Endothelial cell of umbilical vein (primary cell): ENCODE data around the gene COL1A2. TPM values are rescaled to one million over a fixed set of nuclear protein-coding genes. Genes with fewer than 3 reads are reported as not detected.
A peak's percentile ranks its signal among the peaks of the same experiment; 100 is the strongest.

ENCODE experiments used
- BruUV-seq: library from RNA; stranded (reverse); fragments of 400-500 nt; replicated peaks from 2 replicates; lab custom pipeline; 2021; lab: Mats Ljungman, UMichigan
- CTCF ChIA-PET: fragments of 300-600, 350-600 bp; sonication (Branson Sonifier 250); formaldehyde crosslinking; loops from one replicate; lab custom pipeline; 2021; ENCODE audit warnings: antibody characterized with exemption, inconsistent platforms; lab: Charles Lee
- POLR2A ChIA-PET: fragments of 300-600, 350-600 bp; sonication (Branson Sonifier 250); formaldehyde crosslinking; loops from one replicate; lab custom pipeline; 2021; ENCODE audit warnings: antibody characterized with exemption, inconsistent platforms; lab: Charles Lee
- DNase-seq: peaks from one replicate; pipeline ENCODE4 v3.0.0-alpha.2; 2011; ENCODE audit warnings: low read depth, low spot score
- FAIRE-seq: peaks from 2 replicates; lab custom pipeline; 2011; peaks lifted over from hg19 to GRCh38; lab: Jason Lieb, UNC
- H2AFZ ChIP-seq: 2 replicates; pipeline ENCODE4 v1.6.0; 2012; ENCODE audit warnings: low read depth, low read length, control low read depth, inconsistent platforms
- H3K27ac ChIP-seq: 2 replicates; pipeline ENCODE4 v1.5.1; 2011; ENCODE audit warnings: low read depth, mild to moderate bottlenecking, control low read depth, low read length, moderate library complexity; ENCODE audit not compliant: insufficient read depth
- H3K27me3 ChIP-seq, 2 experiments: 2 replicates each; pipeline versions ENCODE4 v1.6.0 to v1.6.1; 2011; ENCODE audit warnings: low read length in 2 of 2, mixed read lengths in 1 of 2; ENCODE audit not compliant: control insufficient read depth in 2 of 2, insufficient read depth in 2 of 2
- H3K36me3 ChIP-seq, 2 experiments: 2 replicates in 1 of 2; 3 replicates in 1 of 2; pipeline ENCODE4 v1.5.1; 2011; ENCODE audit warnings: low read length in 2 of 2, mild to moderate bottlenecking in 1 of 2, moderate library complexity in 1 of 2; ENCODE audit not compliant: control insufficient read depth in 2 of 2, insufficient read depth in 2 of 2; ENCODE audit errors: extremely low read depth in 1 of 2
- H3K4me1 ChIP-seq: 3 replicates; pipeline ENCODE4 v1.5.1; 2011; ENCODE audit warnings: mild to moderate bottlenecking, low read length; ENCODE audit not compliant: control insufficient read depth, insufficient read depth; ENCODE audit errors: extremely low read depth
- H3K4me2 ChIP-seq: 2 replicates; pipeline ENCODE4 v1.6.1; 2011; ENCODE audit warnings: low read length, control low read depth, mixed read lengths; ENCODE audit not compliant: insufficient read depth
- H3K4me3 ChIP-seq, 3 experiments: fragments of 200-600 bp in 1 of 3; sonication (generic), shearing (Covaris generic) in 1 of 3; replicated peaks in 1 of 3; 2 replicates each; pipeline ENCODE4 v1.5.1; 2011 to 2016; ENCODE audit warnings: control low read depth in 3 of 3, low read length in 3 of 3, mild to moderate bottlenecking in 2 of 3, inconsistent platforms in 1 of 3, low read depth in 1 of 3, moderate library complexity in 1 of 3; ENCODE audit not compliant: insufficient read depth in 1 of 3
- H3K79me2 ChIP-seq: 2 replicates; pipeline ENCODE4 v1.6.0; 2012; ENCODE audit warnings: low read length, inconsistent platforms; ENCODE audit not compliant: control insufficient read depth, insufficient read depth
- H3K9ac ChIP-seq: replicated peaks from 2 replicates; pipeline ENCODE3; 2011; ENCODE audit warnings: low read length, control low read depth; ENCODE audit not compliant: insufficient read depth; ENCODE audit errors: extremely low read depth
- H3K9me1 ChIP-seq: replicated peaks from 3 replicates; pipeline ENCODE4 v1.6.0; 2011; ENCODE audit warnings: mild to moderate bottlenecking, low read length; ENCODE audit not compliant: control insufficient read depth, insufficient read depth; ENCODE audit errors: extremely low read depth
- H3K9me3 ChIP-seq: replicated peaks from 2 replicates; pipeline ENCODE4 v1.5.1; 2012; ENCODE audit warnings: low read length, inconsistent platforms; ENCODE audit not compliant: control insufficient read depth, insufficient read depth
- H4K20me1 ChIP-seq: replicated peaks from 2 replicates; pipeline ENCODE3; 2011; ENCODE audit warnings: mild to moderate bottlenecking, low read length; ENCODE audit not compliant: control insufficient read depth, insufficient read depth; ENCODE audit errors: extremely low read depth
- CTCF ChIP-seq, 2 donors: IDR thresholded peaks; 1 replicate in 1 of 2; 2 replicates in 1 of 2; pipeline ENCODE4 v1.5.1; 2011; ENCODE audit warnings: low read length in 2 of 2, mild to moderate bottlenecking in 2 of 2, moderate library complexity in 2 of 2, control low read depth in 1 of 2, inconsistent platforms in 1 of 2, low read depth in 1 of 2; ENCODE audit not compliant: insufficient read depth in 1 of 2; ENCODE audit errors: extremely low read depth in 1 of 2
- EZH2 ChIP-seq: IDR thresholded peaks from 2 replicates; pipeline ENCODE4 v1.6.1; 2012; ENCODE audit warnings: borderline replicate concordance, low read depth, mild to moderate bottlenecking, moderate library complexity, low read length, inconsistent platforms; ENCODE audit not compliant: severe bottlenecking
- FOS ChIP-seq: IDR thresholded peaks from 2 replicates; pipeline ENCODE4 v1.6.1; 2011; ENCODE audit warnings: mild to moderate bottlenecking, low read length, moderate library complexity, borderline replicate concordance; ENCODE audit not compliant: insufficient read depth
- GATA2 ChIP-seq: IDR thresholded peaks from 2 replicates; pipeline ENCODE4 v1.7.0; 2011; ENCODE audit warnings: low read depth, mild to moderate bottlenecking, moderate library complexity, mixed read lengths, low read length; ENCODE audit not compliant: insufficient read length, insufficient read depth
- JUN ChIP-seq: IDR thresholded peaks from 2 replicates; pipeline ENCODE4 v1.6.1; 2011; ENCODE audit warnings: borderline replicate concordance, low read depth; ENCODE audit not compliant: insufficient read length, insufficient read depth
- MAX ChIP-seq: IDR thresholded peaks from 2 replicates; pipeline ENCODE4 v1.6.1; 2011; ENCODE audit not compliant: insufficient read depth, insufficient read length
- MYC ChIP-seq: IDR thresholded peaks from one replicate; pipeline ENCODE4 v1.6.1; 2011; ENCODE audit warnings: mild to moderate bottlenecking, low read depth, low read length
- POLR2A ChIP-seq: IDR thresholded peaks from 2 replicates; pipeline ENCODE4 v1.6.1; 2012; ENCODE audit warnings: low read depth, mild to moderate bottlenecking, control low read depth, low read length
- POLR2AphosphoS5 ChIP-seq: IDR thresholded peaks from 2 replicates; pipeline ENCODE4 v1.6.1; 2012; ENCODE audit warnings: low read depth, mild to moderate bottlenecking, control low read depth, low read length, moderate library complexity; ENCODE audit not compliant: insufficient read depth
- dilution Hi-C: fragments of 300-500 bp; cut with MboI; formaldehyde crosslinking; loops from one replicate; pipeline ENCODE4 v1.15.0; 2019; ENCODE audit warnings: low sequenced_read_pairs; ENCODE audit not compliant: extremely low pct_ligation_motif_present
- intact Hi-C: fragments of 100-400 bp; cut with micrococcal nuclease; formaldehyde crosslinking; loops from one replicate; pipeline ENCODE4 v1.10.0; 2022
- polyA plus RNA-seq, 4 experiments: library from polyadenylated mRNA; depleted of rRNA in 3 of 4; stranded (reverse) in 3 of 4; unstranded in 1 of 4; fragments of >200 nt; gene quantifications; 2 replicates each; pipeline versions ENCODE4 v1.2.1 to v1.2.3, GENCODE V29; 2011 to 2012; ENCODE audit warnings: missing spikeins in 1 of 4
- total RNA-seq: library from RNA; stranded (reverse); gene quantifications from 2 replicates; pipeline ENCODE4 v1.2.3, GENCODE V29; 2021

COL1A2 gene
- total and polyA plus RNA-seq, 2 donors (not counting 3 experiments of a cell fraction or from before 2014, with no cell fraction given), result 28.9 to 40.8 TPM

DNA sequence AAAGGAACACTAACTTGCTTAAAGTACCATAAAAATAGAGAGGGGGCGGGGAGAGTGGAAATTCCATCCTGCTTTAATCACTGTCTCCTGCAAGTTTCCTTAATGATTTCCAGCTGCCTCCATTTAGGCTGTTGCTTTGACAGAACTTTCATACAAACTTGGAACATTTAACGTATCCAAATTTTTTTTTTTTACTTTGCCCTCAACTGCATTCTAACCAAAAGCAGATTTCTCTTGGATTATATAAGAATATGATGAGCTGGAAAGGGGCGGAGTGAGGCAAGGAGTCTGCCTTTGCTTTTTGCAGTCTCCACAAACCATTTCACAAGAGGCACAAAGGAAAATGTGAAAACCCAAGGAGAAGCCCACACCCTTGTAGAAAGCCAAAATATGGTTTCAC lies 46.6 kb upstream of the COL1A2 start:
- DNase-seq (peak; percentile 26), FAIRE-seq (peak; percentile 28)
- Histone ChIP-seq H4K20me1 (no peaks in the 10 kb centered on the region), H3K4me1 (no peaks in the 10 kb centered on the region), H3K27me3 (peaks cover 2% of the 10 kb centered on the region in 2 experiments), H3K79me2 (no peaks in the 10 kb centered on the region), H2AFZ (no peak overlapping the region), H3K9me3 (no peaks in the 10 kb centered on the region), H3K4me3 (no peak overlapping the region), H3K36me3 (no peaks in the 10 kb centered on the region), H3K9ac (no peak overlapping the region), H3K4me2 (no peak overlapping the region), H3K27ac (no peak overlapping the region), H3K9me1 (no peaks in the 10 kb centered on the region)
- POLR2A ChIA-PET, result no interaction called here
- dilution Hi-C loops, result no loop called here
- CTCF ChIA-PET, result interaction anchor here (1.2 to 2.2 kb wide), 4 partner anchors 20 to 52 kb away, joined by 4 to 12 read pairs (median 6); partner anchors contain the start of gene COL1A2
- TF ChIP-seq EZH2 (no peak), POLR2A (no peak)
- no TSS peak for BruUV-seq
- intact Hi-C loops, result loop anchor here (5.0 kb wide), 1 partner anchor 506 kb away; no protein-coding TSS in a partner anchor

DNA sequence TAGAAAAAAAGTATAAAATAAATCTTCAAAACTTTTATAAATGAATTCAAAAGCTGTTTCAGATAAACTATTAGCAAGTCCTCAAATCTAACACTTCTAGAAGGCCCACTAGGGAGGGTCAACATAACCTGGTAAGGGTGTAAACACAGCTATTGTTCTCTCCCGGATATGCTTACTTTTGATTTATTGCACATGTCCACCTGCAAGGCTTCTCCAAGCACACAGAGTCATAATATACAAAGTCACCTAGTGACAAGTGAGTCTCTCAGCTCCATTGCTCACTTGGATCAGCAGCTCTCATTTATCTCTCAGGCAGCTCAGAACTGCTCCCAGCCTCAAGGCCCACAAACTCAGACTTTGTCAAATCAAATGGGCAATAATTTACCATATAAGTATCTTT lies 44.0 kb upstream of the COL1A2 start:
- Histone ChIP-seq H3K9me3 (no peaks in the 10 kb centered on the region), H2AFZ (no peak overlapping the region), H3K4me1 (no peaks in the 10 kb centered on the region), H3K27me3 (no peaks in the 10 kb centered on the region), H3K27ac (no peak overlapping the region), H4K20me1 (no peaks in the 10 kb centered on the region), H3K9ac (no peak overlapping the region), H3K4me3 (no peak overlapping the region), H3K79me2 (no peaks in the 10 kb centered on the region), H3K9me1 (no peaks in the 10 kb centered on the region), H3K4me2 (no peak overlapping the region), H3K36me3 (no peaks in the 10 kb centered on the region)
- intact Hi-C loops, result loop anchor here (1.0 to 2.0 kb wide), 3 partner anchors 9 to 18 kb away; no protein-coding TSS in a partner anchor
- ChIA-PET POLR2A (interaction anchor here (0.5 kb wide), 1 partner anchor 53 kb away, joined by 5 read pairs; no protein-coding TSS in a partner anchor), CTCF (interaction anchor here (1.1 to 2.1 kb wide), 3 partner anchors 10 to 55 kb away, joined by 3 to 6 read pairs (median 4); no protein-coding TSS in a partner anchor)
- no peak for FAIRE-seq
- dilution Hi-C loops, result no loop called here
- no peak for DNase-seq
- TF ChIP-seq CTCF (IDR thresholded peaks at IDR 0.05; ENCODE audit: extremely low read depth in 1 of 2, insufficient read depth in 1 of 2, low read depth in 1 of 2, low read length in 2 of 2) (no peak), POLR2A (no peak), FOS (no peak), EZH2 (no peak), MYC (no peak), GATA2 (no peak), POLR2AphosphoS5 (no peak), MAX (no peak), JUN (no peak)
- BruUV-seq, result no TSS peak
